Smooth muscle cell (in vitro differentiated cells): ENCODE measurements around the gene C17orf75. TPM values are rescaled to one million over a fixed set of nuclear protein-coding genes. Genes with fewer than 3 reads are reported as not detected.

Experiments used
- DNase-seq: peaks from one replicate; lab custom pipeline; 2025; ENCODE audit not compliant: unreplicated experiment; lab: John Stamatoyannopoulos, UW
- H2AFZ ChIP-seq: fragments of 200-600 bp; sonication (generic); 2 replicates; pipeline ENCODE4 v1.6.0; 2016; ENCODE audit warnings: antibody characterized with exemption, low read depth, mild to moderate bottlenecking
- H3F3A ChIP-seq: fragments of 200-600 bp; sonication (generic); 2 replicates; pipeline ENCODE4 v1.6.0; 2017; ENCODE audit warnings: antibody characterized with exemption, low read depth
- H3K27ac ChIP-seq: fragments of 200-600 bp; sonication (generic); 2 replicates; pipeline ENCODE4 v1.5.1; 2016; ENCODE audit warnings: low read depth, mild to moderate bottlenecking
- H3K27me3 ChIP-seq: fragments of 200-600 bp; sonication (generic); 2 replicates; pipeline ENCODE4 v1.6.1; 2016; ENCODE audit warnings: low read depth, mild to moderate bottlenecking
- H3K36me3 ChIP-seq: fragments of 200-600 bp; sonication (generic); 2 replicates; pipeline ENCODE4 v1.5.1; 2016; ENCODE audit warnings: low read depth
- H3K4me1 ChIP-seq: fragments of 200-600 bp; sonication (generic); 2 replicates; pipeline ENCODE4 v1.5.1; 2016; ENCODE audit warnings: low read depth
- H3K4me2 ChIP-seq: fragments of 200-600 bp; sonication (generic); 2 replicates; pipeline ENCODE4 v1.6.0; 2016; ENCODE audit warnings: mild to moderate bottlenecking
- H3K4me3 ChIP-seq: fragments of 200-600 bp; sonication (generic); 2 replicates; pipeline ENCODE4 v1.5.1; 2016; ENCODE audit warnings: mild to moderate bottlenecking
- H3K79me2 ChIP-seq: fragments of 200-600 bp; sonication (generic); 2 replicates; pipeline ENCODE4 v1.6.0; 2016; ENCODE audit warnings: low read depth, mild to moderate bottlenecking
- H3K9ac ChIP-seq: fragments of 200-600 bp; sonication (generic); 2 replicates; pipeline ENCODE4 v1.6.0; 2016; ENCODE audit warnings: low read depth
- H3K9me3 ChIP-seq: fragments of 200-600 bp; sonication (generic); replicated peaks from 2 replicates; pipeline ENCODE4 v1.5.1; 2016; ENCODE audit warnings: low read depth
- H4K20me1 ChIP-seq: fragments of 200-600 bp; sonication (generic); 2 replicates; pipeline ENCODE4 v1.6.0; 2016; ENCODE audit warnings: low read depth
- WGBS: methylation state at CpG from one replicate; pipeline ENCODE4 v1.1.7; 2016; ENCODE audit warnings: low lambda C conversion rate; 5-methylcytosine and 5-hydroxymethylcytosine counted together
- polyA plus RNA-seq: library from polyadenylated mRNA; unstranded; fragments of >200 nt; fragmentation: Nextera tagmentation; extraction: Ambion mirVana; gene quantifications from 2 replicates; pipeline ENCODE4 v1.2.1, GENCODE V29; 2016
- total RNA-seq: library from RNA; depleted of rRNA; stranded (reverse); fragments of >200 nt; gene quantifications from 2 replicates; pipeline ENCODE4 v1.2.3, GENCODE V29; 2014
- TF ChIP-seq, protein P1 (sequence below): fragments of 200-600 bp; sonication (generic); IDR thresholded peaks from 2 replicates; pipeline ENCODE4 v1.5.1; 2017; ENCODE audit warnings: borderline replicate concordance, mild to moderate bottlenecking, antibody characterized with exemption; ENCODE audit not compliant: insufficient read depth, poor library complexity, severe bottlenecking

C17orf75 gene
- total and polyA plus RNA-seq, 2 experiments from 2014 or later, result 10.2 to 15.2 TPM

- DNase-seq, result no peak
- Histone ChIP-seq H3K4me3 (no peak overlapping the region), H3K27ac (no peak overlapping the region), H3K9ac (no peak overlapping the region), H3K79me2 (no peaks in the 10 kb centered on the region), H3K4me1 (peaks cover 4% of the 10 kb centered on the region), H4K20me1 (no peaks in the 10 kb centered on the region), H3K27me3 (peaks cover 82% of the 10 kb centered on the region), H3K9me3 (no peaks in the 10 kb centered on the region), H2AFZ (no peak overlapping the region), H3F3A (no peaks in the 10 kb centered on the region), H3K36me3 (no peaks in the 10 kb centered on the region), H3K4me2 (no peak overlapping the region)
- TF ChIP-seq, protein P1, sequence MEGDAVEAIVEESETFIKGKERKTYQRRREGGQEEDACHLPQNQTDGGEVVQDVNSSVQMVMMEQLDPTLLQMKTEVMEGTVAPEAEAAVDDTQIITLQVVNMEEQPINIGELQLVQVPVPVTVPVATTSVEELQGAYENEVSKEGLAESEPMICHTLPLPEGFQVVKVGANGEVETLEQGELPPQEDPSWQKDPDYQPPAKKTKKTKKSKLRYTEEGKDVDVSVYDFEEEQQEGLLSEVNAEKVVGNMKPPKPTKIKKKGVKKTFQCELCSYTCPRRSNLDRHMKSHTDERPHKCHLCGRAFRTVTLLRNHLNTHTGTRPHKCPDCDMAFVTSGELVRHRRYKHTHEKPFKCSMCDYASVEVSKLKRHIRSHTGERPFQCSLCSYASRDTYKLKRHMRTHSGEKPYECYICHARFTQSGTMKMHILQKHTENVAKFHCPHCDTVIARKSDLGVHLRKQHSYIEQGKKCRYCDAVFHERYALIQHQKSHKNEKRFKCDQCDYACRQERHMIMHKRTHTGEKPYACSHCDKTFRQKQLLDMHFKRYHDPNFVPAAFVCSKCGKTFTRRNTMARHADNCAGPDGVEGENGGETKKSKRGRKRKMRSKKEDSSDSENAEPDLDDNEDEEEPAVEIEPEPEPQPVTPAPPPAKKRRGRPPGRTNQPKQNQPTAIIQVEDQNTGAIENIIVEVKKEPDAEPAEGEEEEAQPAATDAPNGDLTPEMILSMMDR, result no peak
- WGBS, result 85% methylated on average over 4 of the region's 4 CpGs
These were observed 49.9 kb downstream of the C17orf75 start for GRCh38 chr17:32292094-32292493.

- Histone ChIP-seq H3K36me3 (no peaks in the 10 kb centered on the region), H3K79me2 (no peaks in the 10 kb centered on the region), H3K27ac (no peak overlapping the region), H3K4me2 (no peak overlapping the region), H3K4me3 (no peak overlapping the region), H3K9me3 (no peaks in the 10 kb centered on the region), H2AFZ (no peak overlapping the region), H3K27me3 (peaks cover 77% of the 10 kb centered on the region), H3F3A (no peaks in the 10 kb centered on the region), H3K4me1 (peaks cover 4% of the 10 kb centered on the region), H3K9ac (no peak overlapping the region), H4K20me1 (no peaks in the 10 kb centered on the region)
- TF ChIP-seq, protein P1, result no peak
- DNase-seq, result no peak
- WGBS, result 38% methylated on average over 9 of the region's 9 CpGs
These were observed 52.4 kb downstream of the C17orf75 start for GRCh38 chr17:32289471-32290070.

- Histone ChIP-seq H3K27me3 (peaks cover 77% of the 10 kb centered on the region), H4K20me1 (no peaks in the 10 kb centered on the region), H3F3A (no peaks in the 10 kb centered on the region), H3K4me1 (peaks cover 4% of the 10 kb centered on the region), H3K9me3 (no peaks in the 10 kb centered on the region), H3K9ac (no peak overlapping the region), H3K4me2 (no peak overlapping the region), H3K4me3 (no peak overlapping the region), H3K27ac (no peak overlapping the region), H2AFZ (no peak overlapping the region), H3K79me2 (no peaks in the 10 kb centered on the region), H3K36me3 (no peaks in the 10 kb centered on the region)
- TF ChIP-seq, protein P1, result no peak
- no peak for DNase-seq
- whole genome bisulfite sequencing, result 88% methylated on average over 11 of the region's 11 CpGs
These were observed 53.4 kb downstream of the C17orf75 start for GRCh38 chr17:32288615-32289014.
